ENCODE data around the gene FRG1.

- TF ChIP-seq CTCF (conservative IDR thresholded peaks at IDR 0.05 in 1 of 2, IDR thresholded peaks at IDR 0.05 in 1 of 2; ENCODE audit: extremely low read depth in 1 of 2, insufficient read depth in 1 of 2, low read depth in 1 of 2, low read length in 2 of 2), result peak; percentile 75 to 98
- TF ChIP-seq EZH2 (IDR thresholded peaks at IDR 0.05; ENCODE audit: borderline replicate concordance, low read length), result no peak
These were observed at the start of gene FRG1 for GRCh38 chr4:189940178-189941004.

All from mammary epithelial cell (primary cell).